ENCODE data around the gene CHL1. TPM values are rescaled to one million over a fixed set of nuclear protein-coding genes. Genes with fewer than 3 reads are reported as not detected.

Gene CHL1
- total and polyA plus RNA-seq, 2 donors (not counting 1 experiment from before 2014, with no cell fraction given) = 6.2 to 18.0 TPM

DNA sequence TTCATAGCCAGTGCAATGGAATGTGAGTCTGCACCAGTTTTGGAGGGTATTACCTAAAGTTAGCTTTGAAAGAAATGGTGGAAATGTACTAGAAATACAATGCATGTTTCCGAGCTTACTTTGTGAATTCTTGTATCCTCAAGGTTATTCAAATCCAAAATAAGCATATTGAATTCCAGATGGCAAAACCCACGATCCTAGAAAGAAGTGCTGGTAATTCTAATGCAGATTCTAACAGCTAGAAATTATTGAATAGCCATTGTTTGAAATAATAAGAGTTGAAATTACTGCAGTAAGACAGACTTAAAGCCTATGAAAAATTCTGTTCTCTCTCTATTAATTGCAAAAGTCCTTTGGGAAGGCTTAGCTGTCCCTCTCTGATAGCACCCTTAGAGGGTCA lies 258.4 kb downstream of the CHL1 start:
- H3K9ac ChIP-seq (ENCODE audit: low read length) = no peak overlapping the region
- Mint-ChIP-seq H3K27me3 (no peaks in the 10 kb centered on the region), H3K27ac (no peak overlapping the region), H3K4me1 (no peaks in the 10 kb centered on the region), H3K9me3 (ENCODE audit: insufficient read depth) (no peaks in the 10 kb centered on the region), H3K4me3 (no peak overlapping the region)
- H3K79me2 ChIP-seq (ENCODE audit: control insufficient read depth, insufficient read depth, low read length) = no peaks in the 10 kb centered on the region
- WGBS (ENCODE audit: insufficient coverage) = no CpG with 5 or more reads among the region's 2 CpGs
- POLR2A ChIA-PET = no interaction called here
- H3K27ac ChIP-seq (ENCODE audit: low read length in 2 of 2) = no peak overlapping the region
- ATAC-seq (ENCODE audit: low read depth) (no peak), DNase-seq (no peak)
- H3K4me3 ChIP-seq (ENCODE audit: control extremely low read depth in 1 of 5, extremely low read depth in 1 of 5, insufficient read depth in 1 of 5, low read depth in 2 of 5, low read length in 4 of 5) = no peak overlapping the region
- H3K9me3 ChIP-seq (ENCODE audit: control extremely low read depth in 1 of 3, control insufficient read depth in 2 of 3, insufficient read depth in 1 of 3, low read length in 2 of 3) = no peaks in the 10 kb centered on the region
- H3K36me3 ChIP-seq (replicated peaks in 1 of 2; ENCODE audit: control extremely low read depth in 1 of 2, control insufficient read depth in 1 of 2, extremely low read depth in 1 of 2, insufficient read depth in 2 of 2, low read length in 1 of 2) = no peaks in the 10 kb centered on the region
- no peaks in the 10 kb centered on the region for H3K27me3 ChIP-seq (replicated peaks in 1 of 4; ENCODE audit: control extremely low read depth in 1 of 4, control insufficient read depth in 3 of 4, insufficient read depth in 4 of 4, low read length in 3 of 4)
- H2AFZ ChIP-seq (ENCODE audit: insufficient read depth, low read depth, low read length, poor library complexity, severe bottlenecking) = no peak overlapping the region
- intact Hi-C loops (cut with micrococcal nuclease) = no loop called here
- TF ChIP-seq, protein P1, sequence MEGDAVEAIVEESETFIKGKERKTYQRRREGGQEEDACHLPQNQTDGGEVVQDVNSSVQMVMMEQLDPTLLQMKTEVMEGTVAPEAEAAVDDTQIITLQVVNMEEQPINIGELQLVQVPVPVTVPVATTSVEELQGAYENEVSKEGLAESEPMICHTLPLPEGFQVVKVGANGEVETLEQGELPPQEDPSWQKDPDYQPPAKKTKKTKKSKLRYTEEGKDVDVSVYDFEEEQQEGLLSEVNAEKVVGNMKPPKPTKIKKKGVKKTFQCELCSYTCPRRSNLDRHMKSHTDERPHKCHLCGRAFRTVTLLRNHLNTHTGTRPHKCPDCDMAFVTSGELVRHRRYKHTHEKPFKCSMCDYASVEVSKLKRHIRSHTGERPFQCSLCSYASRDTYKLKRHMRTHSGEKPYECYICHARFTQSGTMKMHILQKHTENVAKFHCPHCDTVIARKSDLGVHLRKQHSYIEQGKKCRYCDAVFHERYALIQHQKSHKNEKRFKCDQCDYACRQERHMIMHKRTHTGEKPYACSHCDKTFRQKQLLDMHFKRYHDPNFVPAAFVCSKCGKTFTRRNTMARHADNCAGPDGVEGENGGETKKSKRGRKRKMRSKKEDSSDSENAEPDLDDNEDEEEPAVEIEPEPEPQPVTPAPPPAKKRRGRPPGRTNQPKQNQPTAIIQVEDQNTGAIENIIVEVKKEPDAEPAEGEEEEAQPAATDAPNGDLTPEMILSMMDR (IDR thresholded peaks at IDR 0.05) = no peak
- no peak for TF ChIP-seq EZH2 (IDR thresholded peaks at IDR 0.05; ENCODE audit: borderline replicate concordance, insufficient read depth, low read depth, low read length, poor library complexity, severe bottlenecking)
- H3K4me1 ChIP-seq (ENCODE audit: control insufficient read depth in 2 of 2, insufficient read depth in 2 of 2, low read length in 2 of 2) = no peaks in the 10 kb centered on the region
- H3K4me2 ChIP-seq (replicated peaks; ENCODE audit: low read depth, low read length, poor library complexity, severe bottlenecking) = no peak overlapping the region
- H4K20me1 ChIP-seq (ENCODE audit: control insufficient read depth, insufficient read depth, low read length, poor library complexity, severe bottlenecking) = no peaks in the 10 kb centered on the region
- CTCF ChIA-PET = no interaction called here

DNA sequence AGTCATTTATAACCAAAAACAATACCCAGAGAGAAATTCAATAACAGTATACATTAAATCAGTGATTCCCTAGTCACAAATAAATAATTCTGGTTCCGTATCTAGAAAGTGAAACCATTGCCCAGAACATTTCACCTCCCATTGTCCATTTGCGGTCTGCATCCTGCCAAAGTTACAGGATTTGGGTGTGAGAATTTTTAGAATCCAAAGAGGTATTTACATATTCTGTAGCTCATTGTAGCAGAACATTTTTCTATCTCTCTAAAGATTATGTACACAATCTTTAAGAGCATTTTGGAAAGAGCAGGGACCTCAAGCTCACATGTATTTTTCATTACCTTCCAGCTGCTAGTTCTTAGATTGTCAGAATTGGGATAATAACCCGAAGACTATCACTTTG lies 261.6 kb downstream of the CHL1 start:
- Mint-ChIP-seq H3K4me1 (peaks cover 6% of the 10 kb centered on the region), H3K27ac (no peak overlapping the region), H3K27me3 (no peaks in the 10 kb centered on the region), H3K4me3 (no peak overlapping the region), H3K9me3 (ENCODE audit: insufficient read depth) (peaks cover 2% of the 10 kb centered on the region)
- H3K9ac ChIP-seq (ENCODE audit: low read length) = no peak overlapping the region
- DNase-seq (no peak), ATAC-seq (ENCODE audit: low read depth) (no peak)
- no peak overlapping the region for H3K4me2 ChIP-seq (replicated peaks; ENCODE audit: low read depth, low read length, poor library complexity, severe bottlenecking)
- ChIA-PET CTCF (no interaction called here), POLR2A (no interaction called here)
- peaks cover 0 to 3% of the 10 kb centered on the region in 2 donors for H3K4me1 ChIP-seq (ENCODE audit: control insufficient read depth in 2 of 2, insufficient read depth in 2 of 2, low read length in 2 of 2)
- no peaks in the 10 kb centered on the region for H3K36me3 ChIP-seq (replicated peaks in 1 of 2; ENCODE audit: control extremely low read depth in 1 of 2, control insufficient read depth in 1 of 2, extremely low read depth in 1 of 2, insufficient read depth in 2 of 2, low read length in 1 of 2)
- H2AFZ ChIP-seq (ENCODE audit: insufficient read depth, low read depth, low read length, poor library complexity, severe bottlenecking) = no peak overlapping the region
- no CpG with 5 or more reads among the region's 3 CpGs for WGBS (ENCODE audit: insufficient coverage)
- no peak for TF ChIP-seq EZH2 (IDR thresholded peaks at IDR 0.05; ENCODE audit: borderline replicate concordance, insufficient read depth, low read depth, low read length, poor library complexity, severe bottlenecking)
- H3K79me2 ChIP-seq (ENCODE audit: control insufficient read depth, insufficient read depth, low read length) = no peaks in the 10 kb centered on the region
- intact Hi-C loops (cut with micrococcal nuclease) = no loop called here
- no peak overlapping the region for H3K27ac ChIP-seq (ENCODE audit: low read length in 2 of 2)
- no peaks in the 10 kb centered on the region for H3K9me3 ChIP-seq (ENCODE audit: control extremely low read depth in 1 of 3, control insufficient read depth in 2 of 3, insufficient read depth in 1 of 3, low read length in 2 of 3)
- no peak overlapping the region for H3K4me3 ChIP-seq (ENCODE audit: control extremely low read depth in 1 of 5, extremely low read depth in 1 of 5, insufficient read depth in 1 of 5, low read depth in 2 of 5, low read length in 4 of 5)
- no peaks in the 10 kb centered on the region for H3K27me3 ChIP-seq (replicated peaks in 1 of 4; ENCODE audit: control extremely low read depth in 1 of 4, control insufficient read depth in 3 of 4, insufficient read depth in 4 of 4, low read length in 3 of 4)
- no peaks in the 10 kb centered on the region for H4K20me1 ChIP-seq (ENCODE audit: control insufficient read depth, insufficient read depth, low read length, poor library complexity, severe bottlenecking)
